ENCODE results near the gene OSTF1.

DNA sequence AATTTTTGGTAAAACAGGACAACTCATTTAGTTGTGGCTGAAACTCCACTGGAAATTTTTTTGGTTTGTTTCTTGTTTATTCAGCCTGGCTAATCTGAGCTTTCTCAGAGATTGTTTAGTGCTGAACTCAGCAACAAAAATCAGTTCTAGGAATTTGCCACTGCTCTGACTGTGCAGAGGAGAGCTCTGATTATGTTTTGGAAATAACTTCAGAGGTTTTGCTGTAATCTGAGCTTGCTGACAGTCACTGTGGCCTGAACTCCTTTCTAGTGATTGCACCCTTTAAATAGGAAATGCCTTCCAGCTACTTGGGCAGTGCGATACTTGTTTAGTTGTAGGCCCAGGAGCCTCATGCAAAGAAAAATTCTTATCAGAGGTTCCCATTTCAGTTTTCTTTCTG is 60.2 kb downstream of the OSTF1 start:
- TF ChIP-seq POLR2A (IDR thresholded peaks at IDR 0.05): no peak
- TF ChIP-seq, protein P1, sequence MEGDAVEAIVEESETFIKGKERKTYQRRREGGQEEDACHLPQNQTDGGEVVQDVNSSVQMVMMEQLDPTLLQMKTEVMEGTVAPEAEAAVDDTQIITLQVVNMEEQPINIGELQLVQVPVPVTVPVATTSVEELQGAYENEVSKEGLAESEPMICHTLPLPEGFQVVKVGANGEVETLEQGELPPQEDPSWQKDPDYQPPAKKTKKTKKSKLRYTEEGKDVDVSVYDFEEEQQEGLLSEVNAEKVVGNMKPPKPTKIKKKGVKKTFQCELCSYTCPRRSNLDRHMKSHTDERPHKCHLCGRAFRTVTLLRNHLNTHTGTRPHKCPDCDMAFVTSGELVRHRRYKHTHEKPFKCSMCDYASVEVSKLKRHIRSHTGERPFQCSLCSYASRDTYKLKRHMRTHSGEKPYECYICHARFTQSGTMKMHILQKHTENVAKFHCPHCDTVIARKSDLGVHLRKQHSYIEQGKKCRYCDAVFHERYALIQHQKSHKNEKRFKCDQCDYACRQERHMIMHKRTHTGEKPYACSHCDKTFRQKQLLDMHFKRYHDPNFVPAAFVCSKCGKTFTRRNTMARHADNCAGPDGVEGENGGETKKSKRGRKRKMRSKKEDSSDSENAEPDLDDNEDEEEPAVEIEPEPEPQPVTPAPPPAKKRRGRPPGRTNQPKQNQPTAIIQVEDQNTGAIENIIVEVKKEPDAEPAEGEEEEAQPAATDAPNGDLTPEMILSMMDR (IDR thresholded peaks at IDR 0.05): no peak

Measured in Peyer's patch (tissue), 4 donors.